Measurements from ENCODE around the gene RIT2. TPM values are rescaled to one million over a fixed set of nuclear protein-coding genes. Genes with fewer than 3 reads are reported as not detected.

The RIT2 gene
- total and polyA plus RNA-seq, 2 experiments from 2014 or later: not detected

DNA sequence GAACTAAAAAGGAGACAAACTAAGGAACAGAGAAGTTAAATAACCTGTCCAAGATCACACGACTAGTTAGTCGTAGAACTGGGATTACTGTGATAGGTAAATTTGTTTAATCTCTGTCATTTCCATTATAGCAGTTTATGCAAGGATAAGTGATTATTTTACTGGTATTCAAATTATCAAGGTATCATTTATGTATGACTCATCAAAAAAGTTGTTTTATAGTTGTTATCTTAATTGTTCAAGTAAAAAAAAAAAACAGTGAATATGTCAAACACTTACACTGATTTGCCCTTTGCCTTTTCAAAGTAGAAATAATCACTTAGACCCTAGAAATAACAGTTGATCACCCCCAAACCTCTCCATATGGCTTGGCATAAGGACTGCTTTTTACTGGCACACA lies 173.6 kb downstream of the RIT2 start:
- Histone ChIP-seq H3K4me3 (no peak overlapping the region), H3K27ac (no peak overlapping the region), H3K36me3 (no peaks in the 10 kb centered on the region), H3K27me3 (no peaks in the 10 kb centered on the region), H3K4me1 (ENCODE audit: low read depth) (no peaks in the 10 kb centered on the region), H3K9me3 (ENCODE audit: low read depth) (no peaks in the 10 kb centered on the region)
- TF ChIP-seq, protein P1, sequence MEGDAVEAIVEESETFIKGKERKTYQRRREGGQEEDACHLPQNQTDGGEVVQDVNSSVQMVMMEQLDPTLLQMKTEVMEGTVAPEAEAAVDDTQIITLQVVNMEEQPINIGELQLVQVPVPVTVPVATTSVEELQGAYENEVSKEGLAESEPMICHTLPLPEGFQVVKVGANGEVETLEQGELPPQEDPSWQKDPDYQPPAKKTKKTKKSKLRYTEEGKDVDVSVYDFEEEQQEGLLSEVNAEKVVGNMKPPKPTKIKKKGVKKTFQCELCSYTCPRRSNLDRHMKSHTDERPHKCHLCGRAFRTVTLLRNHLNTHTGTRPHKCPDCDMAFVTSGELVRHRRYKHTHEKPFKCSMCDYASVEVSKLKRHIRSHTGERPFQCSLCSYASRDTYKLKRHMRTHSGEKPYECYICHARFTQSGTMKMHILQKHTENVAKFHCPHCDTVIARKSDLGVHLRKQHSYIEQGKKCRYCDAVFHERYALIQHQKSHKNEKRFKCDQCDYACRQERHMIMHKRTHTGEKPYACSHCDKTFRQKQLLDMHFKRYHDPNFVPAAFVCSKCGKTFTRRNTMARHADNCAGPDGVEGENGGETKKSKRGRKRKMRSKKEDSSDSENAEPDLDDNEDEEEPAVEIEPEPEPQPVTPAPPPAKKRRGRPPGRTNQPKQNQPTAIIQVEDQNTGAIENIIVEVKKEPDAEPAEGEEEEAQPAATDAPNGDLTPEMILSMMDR (IDR thresholded peaks at IDR 0.05; ENCODE audit: low read depth, low read length): no peak
- no peak for DNase-seq (ENCODE audit: low read depth in 1 of 2, low spot score in 1 of 2)

- Histone ChIP-seq H3K27me3 (no peaks in the 10 kb centered on the region), H3K27ac (no peak overlapping the region), H3K36me3 (no peaks in the 10 kb centered on the region), H3K4me1 (ENCODE audit: low read depth) (no peaks in the 10 kb centered on the region), H3K9me3 (ENCODE audit: low read depth) (no peaks in the 10 kb centered on the region), H3K4me3 (no peak overlapping the region)
- no peak for DNase-seq (ENCODE audit: low read depth in 1 of 2, low spot score in 1 of 2)
- TF ChIP-seq, protein P1 (IDR thresholded peaks at IDR 0.05; ENCODE audit: low read depth, low read length): no peak
Observed at GRCh38 chr18:42941021-42941420, 174.5 kb downstream of the RIT2 start.

DNA sequence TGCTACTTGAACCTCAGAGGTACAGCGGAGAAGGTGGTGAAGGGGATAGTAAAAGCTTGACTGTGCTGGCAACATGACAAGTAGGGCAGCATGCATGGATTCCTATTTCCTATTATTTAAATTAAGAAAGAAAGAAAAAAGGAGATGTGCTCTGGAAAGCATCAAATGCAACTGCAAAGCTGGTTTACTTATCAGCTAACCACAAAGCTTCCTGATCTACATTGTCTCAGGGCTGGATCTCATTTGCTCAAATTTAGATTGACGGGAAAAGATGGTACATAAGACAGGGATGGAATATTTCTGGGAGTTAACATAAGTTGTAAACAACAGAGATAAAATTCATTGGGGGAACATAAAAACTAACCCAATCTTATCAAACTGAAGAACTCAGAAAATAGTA lies 178.0 kb downstream of the RIT2 start:
- DNase-seq (ENCODE audit: low read depth in 1 of 2, low spot score in 1 of 2): peak in 1 of 2 donors; percentile 64
- Histone ChIP-seq H3K27me3 (no peaks in the 10 kb centered on the region), H3K27ac (no peak overlapping the region), H3K36me3 (no peaks in the 10 kb centered on the region), H3K4me3 (no peak overlapping the region), H3K9me3 (ENCODE audit: low read depth) (no peaks in the 10 kb centered on the region), H3K4me1 (ENCODE audit: low read depth) (no peaks in the 10 kb centered on the region)
- TF ChIP-seq, protein P1 (IDR thresholded peaks at IDR 0.05; ENCODE audit: low read depth, low read length): no peak

DNA sequence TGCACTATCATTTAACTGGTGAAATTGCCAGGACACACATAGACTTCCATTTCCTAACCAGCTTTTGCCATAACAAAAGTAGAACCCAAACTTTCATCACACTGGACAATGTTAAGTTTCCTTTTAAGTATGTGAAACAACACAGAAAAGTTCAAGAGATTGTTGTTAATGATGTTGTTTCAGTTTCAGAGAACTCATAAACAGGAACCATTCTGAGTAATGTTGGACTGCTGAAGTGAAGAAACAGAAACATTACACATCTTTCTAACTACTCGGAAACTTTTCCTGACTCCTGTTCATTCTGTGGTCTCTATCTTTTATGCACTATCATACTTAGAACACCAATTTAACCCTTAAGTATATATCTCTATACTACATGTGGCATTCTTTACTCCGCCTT lies 179.2 kb downstream of the RIT2 start:
- no peak for DNase-seq (ENCODE audit: low read depth in 1 of 2, low spot score in 1 of 2)
- no peaks in the 10 kb centered on the region for H3K27me3 ChIP-seq
- no peak overlapping the region for H3K27ac ChIP-seq
- H3K4me1 ChIP-seq (ENCODE audit: low read depth): no peaks in the 10 kb centered on the region
- no peaks in the 10 kb centered on the region for H3K36me3 ChIP-seq
- TF ChIP-seq, protein P1 (IDR thresholded peaks at IDR 0.05; ENCODE audit: low read depth, low read length): no peak
- no peak overlapping the region for H3K4me3 ChIP-seq
- H3K9me3 ChIP-seq (ENCODE audit: low read depth): no peaks in the 10 kb centered on the region

DNA sequence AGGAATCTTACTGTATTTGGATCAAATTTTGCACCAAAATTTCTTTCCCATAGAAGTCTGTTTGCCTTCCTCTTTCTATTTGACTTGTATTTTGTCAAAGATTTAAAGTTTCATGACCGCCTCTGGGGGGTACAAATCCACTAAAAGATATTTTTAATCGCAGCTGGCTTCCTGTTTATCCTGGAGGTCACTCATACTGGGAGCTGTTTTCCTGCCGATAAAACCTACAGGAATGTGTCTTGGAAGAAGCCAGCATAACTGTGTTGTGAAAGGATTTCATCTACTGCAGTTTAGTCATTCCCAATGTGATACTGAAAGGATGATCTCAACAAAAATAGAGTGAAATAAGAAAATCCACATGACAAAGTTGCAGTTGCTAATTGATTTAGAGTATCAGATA lies 184.0 kb downstream of the RIT2 start:
- H3K9me3 ChIP-seq (ENCODE audit: low read depth): no peaks in the 10 kb centered on the region
- H3K4me1 ChIP-seq (ENCODE audit: low read depth): no peaks in the 10 kb centered on the region
- H3K27me3 ChIP-seq: no peaks in the 10 kb centered on the region
- no peaks in the 10 kb centered on the region for H3K36me3 ChIP-seq
- peak in 1 of 2 donors; percentile 95 for DNase-seq (ENCODE audit: low read depth in 1 of 2, low spot score in 1 of 2)
- H3K4me3 ChIP-seq: no peak overlapping the region
- H3K27ac ChIP-seq: no peak overlapping the region
- TF ChIP-seq, protein P1 (IDR thresholded peaks at IDR 0.05; ENCODE audit: low read depth, low read length): no peak

DNA sequence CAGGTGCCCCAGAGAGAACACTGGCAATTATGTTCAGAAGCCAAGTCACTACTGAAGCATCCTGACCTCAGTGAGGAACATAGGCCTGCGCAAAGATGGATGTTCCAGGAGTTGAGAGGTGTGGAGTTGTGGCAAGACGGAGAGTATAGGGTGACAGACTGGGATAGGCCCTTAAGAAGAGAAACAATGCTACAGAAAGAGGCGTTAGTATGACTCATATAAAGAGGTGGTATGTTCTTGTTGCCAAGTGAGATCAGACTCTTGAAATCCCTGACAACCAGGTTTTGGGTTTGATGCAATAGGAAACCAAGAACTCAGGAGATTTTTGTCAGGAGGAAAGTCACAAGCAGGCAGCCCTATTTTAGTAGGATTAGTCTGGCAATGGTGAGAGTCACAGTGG lies 185.6 kb downstream of the RIT2 start:
- TF ChIP-seq, protein P1 (IDR thresholded peaks at IDR 0.05; ENCODE audit: low read depth, low read length): no peak
- peak in 1 of 2 donors; percentile 77 for DNase-seq (ENCODE audit: low read depth in 1 of 2, low spot score in 1 of 2)
- no peak overlapping the region for H3K27ac ChIP-seq
- H3K4me1 ChIP-seq (ENCODE audit: low read depth): no peaks in the 10 kb centered on the region
- no peaks in the 10 kb centered on the region for H3K27me3 ChIP-seq
- H3K36me3 ChIP-seq: no peaks in the 10 kb centered on the region
- H3K4me3 ChIP-seq: no peak overlapping the region
- no peaks in the 10 kb centered on the region for H3K9me3 ChIP-seq (ENCODE audit: low read depth)
